ENCODE data around the gene BID.

BID gene

DNA sequence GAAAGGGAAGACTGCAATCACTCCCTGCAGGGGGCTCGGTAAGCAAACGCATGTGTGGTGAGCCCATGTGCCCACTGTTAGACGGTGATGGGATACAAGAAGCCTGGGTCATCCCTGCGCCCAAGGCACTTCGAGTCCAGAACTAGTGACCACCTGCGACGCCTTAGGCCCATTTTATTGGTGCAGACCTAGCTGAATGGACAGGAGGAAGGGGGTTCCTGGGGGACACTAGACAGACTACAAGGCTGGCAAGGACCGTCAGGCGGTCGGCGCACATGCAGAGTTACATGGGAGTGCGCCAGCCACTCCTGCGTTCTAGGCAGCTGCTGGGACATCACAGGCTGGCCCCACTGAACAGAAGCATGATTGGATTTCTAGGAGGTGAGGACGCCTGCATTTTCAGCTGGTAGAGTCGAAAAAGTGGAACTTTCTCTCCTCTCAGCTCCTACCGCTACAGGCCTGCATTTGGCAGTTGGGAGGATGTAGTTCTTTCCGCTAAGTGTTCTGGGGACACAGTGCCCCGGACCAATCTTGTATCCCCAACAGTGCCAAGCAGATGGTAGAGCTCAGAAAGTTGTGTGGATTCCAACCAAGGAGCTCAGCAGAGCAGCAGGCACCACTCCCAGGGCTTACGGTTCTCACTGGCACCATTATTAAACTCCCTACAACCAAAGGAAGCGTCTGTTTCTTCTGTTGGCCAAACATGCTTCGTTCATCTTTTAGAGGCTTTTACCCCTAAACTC is 35.7 kb downstream of the BID start:
- DNase-seq (ENCODE audit: low read depth): no peak

DNA sequence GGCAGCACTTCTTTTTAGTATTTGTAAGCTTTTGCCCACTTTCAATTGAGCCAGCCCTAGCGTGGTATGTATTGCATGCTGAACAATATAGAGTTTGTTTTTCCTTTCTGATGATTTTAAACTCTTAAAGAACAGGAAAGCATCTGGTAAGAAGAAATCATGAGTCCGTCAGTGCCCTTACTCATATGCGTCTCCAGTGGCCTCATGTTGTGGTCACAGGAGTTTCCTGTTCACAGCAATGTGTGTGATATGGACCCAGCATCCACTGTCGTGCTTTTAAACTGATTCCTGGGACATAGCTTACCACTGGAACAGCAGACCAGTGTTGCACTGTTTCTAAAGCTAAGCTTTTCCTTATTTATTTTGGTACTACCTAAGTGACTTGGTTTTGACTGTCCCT is 40.1 kb downstream of the BID start:
- DNase-seq (ENCODE audit: low read depth): no peak

DNA sequence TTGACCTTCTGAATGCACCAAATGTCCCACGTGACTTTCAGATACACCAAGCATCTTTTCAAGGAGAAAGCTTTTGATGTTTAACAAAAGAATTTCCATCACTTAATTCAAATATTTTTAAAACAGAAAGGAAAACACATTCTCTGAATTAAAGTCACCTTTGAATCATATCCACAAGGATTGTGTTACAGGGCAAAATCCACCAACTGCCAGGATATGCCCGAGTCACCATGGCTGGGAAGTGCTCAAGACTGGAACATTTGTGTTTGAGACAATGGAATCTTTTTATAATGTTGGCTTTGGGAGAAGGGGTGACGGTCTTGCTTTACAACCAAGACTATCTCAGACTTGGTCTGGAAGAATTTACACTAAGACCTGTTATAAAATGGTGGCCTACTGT is 40.8 kb downstream of the BID start:
- no peak for DNase-seq (ENCODE audit: low read depth)

DNA sequence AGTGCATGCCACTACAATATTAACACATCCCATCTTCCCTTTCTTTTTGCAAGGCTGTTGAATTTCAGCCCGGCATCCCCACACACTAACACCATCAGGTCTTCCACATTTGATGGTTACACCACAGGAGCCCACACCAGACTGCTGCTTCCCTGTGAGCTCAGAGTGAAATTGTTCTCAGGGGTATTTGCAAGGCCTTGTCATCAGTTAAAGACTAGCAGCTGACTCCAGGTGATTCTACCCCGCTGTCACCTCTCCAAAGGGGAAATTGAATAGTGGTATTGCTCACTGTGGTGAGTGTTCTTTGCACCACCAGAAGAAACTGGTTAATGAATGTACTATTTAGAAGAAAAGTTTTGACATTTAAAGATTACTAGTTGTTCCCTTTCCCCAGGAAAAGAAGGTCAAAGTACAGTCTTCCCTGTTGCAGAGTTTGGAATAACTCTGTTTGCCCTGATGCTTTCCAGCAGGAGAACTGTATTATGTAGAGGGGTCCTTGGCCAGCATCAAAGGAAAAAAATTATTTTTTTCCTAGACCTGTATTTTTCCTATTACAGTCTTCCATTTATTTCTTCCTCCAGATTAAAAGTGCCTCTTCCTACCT is 41.9 kb downstream of the BID start:
- no peak for DNase-seq (ENCODE audit: low read depth)

DNA sequence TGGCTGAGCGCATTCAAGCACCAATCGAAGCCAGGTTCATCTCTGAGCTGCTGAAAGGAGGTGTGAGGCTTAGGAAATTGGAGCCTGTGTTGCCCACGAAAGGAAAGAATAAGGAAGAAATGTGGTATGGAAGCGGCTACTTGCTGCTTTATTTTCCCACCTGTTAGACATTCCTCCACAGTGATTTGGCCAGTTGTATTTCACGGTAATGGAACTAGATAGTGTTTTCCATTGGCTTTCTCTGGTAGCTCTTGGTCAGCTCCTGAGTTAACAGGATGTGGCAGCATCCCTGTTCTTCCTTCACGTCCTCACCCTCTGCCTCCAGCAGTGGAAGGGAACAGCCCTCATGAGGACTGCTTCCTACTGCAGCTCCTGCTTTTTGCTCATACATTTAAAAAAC is 44.7 kb downstream of the BID start:
- DNase-seq (ENCODE audit: low read depth): no peak

DNA sequence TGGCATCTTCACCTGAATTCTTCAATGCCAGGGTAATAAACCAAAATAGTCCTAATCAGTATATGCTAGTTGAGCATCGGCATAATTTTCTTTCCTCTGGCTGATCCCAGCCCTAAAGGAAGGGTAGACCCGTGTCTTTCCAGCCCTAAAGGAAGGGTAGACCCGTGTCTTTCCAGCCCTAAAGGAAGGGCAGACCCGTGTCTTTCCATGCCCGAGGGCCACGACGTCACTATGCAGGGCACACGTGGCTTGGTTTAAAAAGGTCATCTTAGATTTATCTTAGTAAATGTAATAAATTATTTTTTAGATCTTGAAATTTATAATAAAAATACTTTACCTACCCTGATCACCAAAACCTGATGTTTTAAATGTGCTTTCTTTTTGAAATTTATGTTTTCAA is 45.5 kb downstream of the BID start:
- no peak for DNase-seq (ENCODE audit: low read depth)

DNA sequence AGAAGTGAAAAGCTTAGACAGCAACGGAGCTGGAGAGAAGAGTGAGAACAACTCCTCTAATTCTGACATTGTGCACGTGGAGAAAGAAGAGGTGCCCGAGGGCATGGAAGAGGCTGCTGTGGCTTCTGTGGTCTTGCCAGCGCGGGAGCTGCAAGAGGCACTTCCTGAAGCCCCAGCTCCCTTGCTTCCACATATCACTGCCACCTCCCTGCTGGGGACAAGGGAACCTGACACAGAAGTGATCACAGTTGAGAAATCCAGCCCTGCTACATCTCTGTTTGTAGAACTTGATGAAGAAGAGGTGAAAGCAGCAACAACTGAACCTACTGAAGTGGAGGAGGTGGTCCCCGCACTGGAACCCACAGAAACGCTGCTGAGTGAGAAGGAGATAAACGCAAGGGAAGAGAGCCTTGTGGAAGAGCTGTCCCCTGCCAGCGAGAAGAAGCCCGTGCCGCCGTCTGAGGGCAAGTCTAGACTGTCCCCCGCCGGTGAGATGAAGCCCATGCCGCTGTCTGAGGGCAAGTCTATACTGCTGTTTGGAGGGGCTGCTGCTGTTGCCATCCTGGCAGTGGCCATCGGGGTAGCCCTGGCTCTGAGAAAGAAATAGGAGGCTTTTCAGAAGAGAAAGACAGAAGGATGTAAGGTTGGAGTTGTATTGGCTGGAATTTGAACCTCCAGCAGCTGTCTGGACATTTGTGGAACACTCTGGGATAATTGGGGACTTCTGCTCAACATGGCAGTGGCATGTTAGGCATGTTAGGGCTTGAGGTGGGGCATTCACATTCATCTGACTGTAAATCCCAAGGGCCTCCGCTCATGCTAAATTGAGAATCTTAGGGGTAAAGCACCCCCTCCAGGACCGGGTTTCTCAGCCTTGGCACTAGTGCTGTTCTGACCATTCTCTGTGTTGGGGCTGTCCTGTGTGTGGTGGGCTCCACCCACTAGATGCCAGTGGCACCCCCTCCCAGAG is 47.1 kb downstream of the BID start:
- DNase-seq (ENCODE audit: low read depth): no peak

DNA sequence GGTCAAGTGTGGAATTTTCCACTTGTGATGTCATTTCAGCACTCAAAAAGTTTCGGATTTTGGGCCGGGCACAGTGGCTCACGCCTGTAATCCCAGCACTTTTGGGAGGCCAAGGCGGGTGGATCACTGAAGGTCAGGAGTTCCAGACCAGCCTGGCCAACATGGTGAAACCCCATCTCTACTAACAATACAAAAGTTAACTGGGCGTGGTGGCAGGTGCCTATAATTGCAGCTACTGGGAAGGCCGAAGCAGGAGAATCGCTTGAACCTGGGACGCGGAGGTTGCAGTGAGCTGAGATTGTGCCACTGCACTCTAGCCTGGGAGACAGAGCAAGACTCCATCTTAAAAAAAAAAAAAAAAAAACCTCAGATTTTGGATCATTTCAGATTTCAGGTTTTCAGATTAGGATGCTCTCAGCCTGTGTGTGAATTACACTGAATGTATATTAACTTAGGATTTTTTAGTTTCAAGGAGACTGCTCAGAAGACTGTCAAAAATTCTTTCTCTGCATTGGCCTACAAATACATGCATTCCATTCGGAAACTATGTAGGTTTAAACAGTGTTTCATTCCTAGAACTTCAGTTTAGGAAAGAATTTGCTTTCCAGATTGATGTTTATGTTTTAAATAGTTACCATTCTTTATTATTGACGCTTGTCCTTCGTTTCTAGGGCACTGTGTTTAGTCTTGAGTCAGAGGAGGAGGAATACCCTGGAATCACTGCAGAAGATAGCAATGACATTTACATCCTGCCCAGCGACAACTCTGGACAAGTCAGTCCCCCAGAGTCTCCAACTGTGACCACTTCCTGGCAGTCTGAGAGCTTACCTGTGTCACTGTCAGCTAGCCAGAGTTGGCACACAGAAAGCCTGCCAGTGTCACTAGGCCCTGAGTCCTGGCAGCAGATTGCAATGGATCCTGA is 48.0 kb downstream of the BID start:
- DNase-seq (ENCODE audit: low read depth): no peak

DNA sequence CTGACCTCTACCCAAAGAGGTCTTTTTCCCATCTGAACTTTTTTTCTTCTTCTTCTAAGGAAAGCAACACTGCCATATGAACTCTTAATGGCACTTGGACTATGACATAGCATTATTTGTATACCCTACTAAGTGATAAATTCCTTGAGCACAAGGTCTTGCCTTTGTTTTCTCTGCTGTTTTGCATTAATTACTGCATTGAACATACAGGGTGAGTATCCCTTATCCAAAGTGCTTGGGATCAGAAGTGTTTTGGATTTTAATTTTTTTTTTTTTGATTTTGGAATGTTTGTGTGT is 48.8 kb downstream of the BID start:
- DNase-seq (ENCODE audit: low read depth): no peak

DNA sequence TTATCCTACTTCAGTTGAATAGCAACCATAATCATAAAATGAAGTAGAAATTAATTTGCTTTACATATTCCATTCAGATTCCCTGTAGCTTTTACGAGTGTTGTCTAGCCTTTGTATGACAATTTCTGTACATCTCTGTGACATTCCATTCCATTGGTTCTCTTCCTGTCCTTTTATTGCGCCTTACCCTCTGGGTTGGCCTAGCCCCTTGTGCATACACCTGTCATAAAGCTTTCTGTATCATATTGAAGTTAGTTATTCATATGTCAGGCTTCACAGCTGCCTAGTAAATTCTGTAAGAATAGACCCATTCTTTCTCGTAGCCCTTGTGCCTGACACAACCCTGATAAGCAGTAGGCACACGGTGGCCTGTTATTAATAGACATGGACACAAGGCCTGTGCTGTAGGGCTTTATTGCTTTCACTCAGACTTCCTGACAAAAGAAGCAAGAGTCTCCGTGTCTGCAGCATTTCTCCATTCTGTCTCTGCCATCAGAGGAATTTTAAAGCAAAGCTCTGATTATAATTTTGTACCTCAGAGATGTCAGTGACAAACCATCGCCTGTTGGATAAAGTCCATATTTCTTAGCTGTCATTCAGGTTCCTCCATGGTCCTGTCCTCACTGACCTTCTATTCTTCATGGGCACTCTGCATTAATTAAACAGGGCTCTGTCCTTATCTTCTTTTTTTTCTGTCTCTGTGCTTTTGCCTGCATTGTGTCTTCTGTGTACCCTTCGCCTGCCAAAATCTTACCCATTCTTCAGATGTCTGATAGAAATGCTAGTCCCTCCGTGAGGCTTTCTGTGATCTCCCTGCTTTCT is 49.4 kb downstream of the BID start:
- no peak for DNase-seq (ENCODE audit: low read depth)

DNA sequence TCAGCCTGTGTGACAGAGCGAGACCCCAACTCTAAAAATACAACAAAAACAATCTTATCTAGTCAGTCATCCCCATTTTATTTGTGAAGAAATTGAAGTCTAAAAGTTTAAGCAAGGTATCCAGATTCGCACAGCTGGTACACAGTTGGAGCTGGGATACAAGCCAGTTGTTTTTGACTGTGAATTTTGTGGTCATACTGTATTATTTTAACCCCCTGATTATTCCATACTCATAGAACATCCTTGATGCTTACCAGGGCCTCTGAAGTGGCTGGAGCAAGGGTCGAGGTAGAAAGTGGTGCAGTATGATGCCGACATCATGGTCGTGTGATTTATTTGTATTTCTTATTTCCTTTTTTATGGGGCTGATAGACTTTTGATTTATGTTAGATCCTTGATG is 50.0 kb downstream of the BID start:
- DNase-seq (ENCODE audit: low read depth): no peak

DNA sequence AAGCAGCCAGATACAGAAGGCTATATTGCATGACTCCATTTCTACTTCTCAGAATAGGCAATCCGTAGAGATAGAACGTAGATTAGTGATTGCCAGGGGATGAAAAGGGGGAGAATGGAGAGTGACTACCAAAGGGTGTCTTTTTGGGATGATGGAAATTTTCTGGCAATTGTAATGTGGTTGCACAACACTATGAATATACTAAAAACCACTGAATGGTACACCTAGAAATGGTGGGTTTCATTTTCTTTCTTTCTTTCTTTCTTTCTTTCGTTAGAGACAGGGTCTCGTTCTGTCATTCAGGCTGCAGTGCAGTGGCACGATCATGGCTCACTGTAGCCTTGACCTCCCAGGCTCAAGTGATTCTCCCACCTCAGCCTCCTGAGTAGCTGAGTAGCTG is 54.4 kb downstream of the BID start:
- DNase-seq (ENCODE audit: low read depth): no peak

DNA sequence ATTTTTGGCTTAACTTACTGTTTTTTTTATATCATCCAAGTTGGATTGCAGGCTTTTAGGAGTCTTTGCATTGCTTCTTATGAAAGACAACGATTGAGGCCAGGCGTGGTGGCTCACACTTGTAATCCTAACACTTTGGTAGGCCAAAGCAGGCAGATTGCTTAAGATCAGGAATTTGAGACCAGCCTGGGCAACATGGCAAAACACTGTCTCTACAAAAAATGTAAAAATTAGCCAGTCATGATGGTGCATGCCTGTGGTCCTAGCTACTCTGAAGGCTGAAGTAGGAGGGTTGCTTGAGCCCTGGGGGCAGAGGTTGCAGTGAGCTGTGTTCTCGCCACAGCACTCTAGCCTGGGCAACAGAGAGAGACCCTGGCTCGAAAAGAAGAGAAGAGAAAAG is 56.6 kb downstream of the BID start:
- no peak for DNase-seq (ENCODE audit: low read depth)

DNA sequence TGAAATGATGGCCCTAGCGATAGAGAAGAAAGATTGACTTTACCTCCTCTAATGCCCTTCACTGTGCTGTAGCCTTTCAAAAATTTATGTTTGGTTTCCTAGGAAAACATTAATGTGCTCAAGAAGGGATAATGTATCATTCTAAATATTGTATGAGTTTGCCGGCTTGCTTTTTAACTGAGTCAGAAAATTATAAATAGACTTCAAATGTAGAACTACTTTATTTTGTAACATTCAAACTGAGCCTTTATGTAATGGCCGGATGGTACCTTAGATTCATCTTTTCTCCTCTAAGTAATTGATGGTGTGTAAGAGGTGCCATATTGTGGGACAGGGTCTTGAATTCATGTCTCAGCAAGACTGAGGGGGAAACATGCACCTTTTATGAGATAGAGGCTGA is 57.7 kb downstream of the BID start:
- DNase-seq (ENCODE audit: low read depth): no peak

DNA sequence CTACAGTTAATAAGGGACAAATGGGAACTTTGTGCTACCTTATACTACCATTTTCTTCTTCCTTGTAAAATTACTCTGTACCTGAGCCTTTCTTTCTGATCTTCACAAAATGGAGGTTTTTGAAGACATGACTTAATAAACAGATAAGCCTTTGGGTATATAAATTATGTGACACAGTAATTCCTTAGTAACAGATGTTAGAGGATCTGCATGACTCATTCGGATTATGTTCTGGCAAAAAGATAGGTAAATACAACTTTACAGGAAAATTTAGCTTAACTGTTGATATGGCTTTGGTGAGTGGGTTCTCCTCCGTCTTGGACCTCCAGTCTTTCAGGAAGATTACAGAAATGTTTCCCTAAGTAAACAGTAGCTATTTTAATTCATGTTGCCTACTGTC is 61.8 kb downstream of the BID start:
- no peak for DNase-seq (ENCODE audit: low read depth)

DNA sequence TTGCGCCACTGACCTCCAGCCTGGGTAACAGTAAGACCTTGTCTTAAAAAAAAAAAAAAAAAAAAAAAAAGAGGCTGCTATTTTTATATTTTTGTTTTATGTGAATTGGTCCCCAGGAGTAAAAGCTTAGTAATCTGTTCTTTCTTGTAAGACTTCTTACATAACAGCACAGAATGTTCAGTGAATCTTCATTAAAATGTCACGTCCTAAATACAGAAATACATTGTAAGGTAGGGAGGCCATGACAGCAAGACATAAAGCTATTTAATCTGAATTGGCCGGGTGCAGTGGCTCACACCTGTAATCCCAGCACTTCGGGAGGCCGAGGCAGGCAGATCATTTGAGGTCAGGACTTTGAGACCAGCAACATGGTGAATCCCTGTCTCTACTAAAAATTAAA is 64.2 kb downstream of the BID start:
- no peak for DNase-seq (ENCODE audit: low read depth)

DNA sequence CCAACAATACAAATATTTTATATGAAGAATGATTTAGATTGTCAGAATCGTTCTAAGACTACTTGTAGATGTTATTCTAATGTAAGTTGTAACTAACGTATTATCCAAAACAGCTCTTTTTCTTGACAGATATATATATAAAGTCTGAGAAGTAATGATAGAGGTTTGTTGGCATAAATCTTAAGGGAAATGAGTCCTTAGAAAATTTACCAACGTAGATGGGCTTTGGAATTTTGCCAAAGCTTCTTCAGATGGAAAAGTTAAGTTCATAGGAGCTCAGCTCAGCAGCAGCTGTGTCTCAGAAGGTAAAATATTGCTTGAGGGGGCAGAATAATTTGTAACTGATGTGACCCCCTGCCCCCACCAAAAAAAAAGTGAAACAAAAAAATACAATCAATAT is 66.7 kb downstream of the BID start:
- DNase-seq (ENCODE audit: low read depth): no peak

DNA sequence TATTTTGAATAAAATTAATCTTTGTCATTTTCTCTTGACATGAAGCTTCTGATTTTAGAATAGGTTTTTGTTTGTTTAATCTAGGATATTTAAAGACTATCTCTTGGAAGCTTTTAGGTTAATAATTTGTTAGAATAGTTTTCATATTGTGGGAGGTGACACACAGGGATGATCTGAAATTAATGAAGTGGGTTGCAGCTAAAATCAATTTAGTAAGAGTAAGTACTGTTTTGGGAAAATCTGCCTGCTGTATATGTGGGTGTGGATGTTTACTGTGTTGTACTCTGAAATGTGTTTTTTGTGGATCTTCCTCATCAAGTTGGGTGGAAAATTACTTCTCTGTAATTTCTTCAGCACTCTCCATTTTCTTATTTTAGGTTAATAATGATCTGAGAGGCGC is 67.3 kb downstream of the BID start:
- DNase-seq (ENCODE audit: low read depth): no peak

DNA sequence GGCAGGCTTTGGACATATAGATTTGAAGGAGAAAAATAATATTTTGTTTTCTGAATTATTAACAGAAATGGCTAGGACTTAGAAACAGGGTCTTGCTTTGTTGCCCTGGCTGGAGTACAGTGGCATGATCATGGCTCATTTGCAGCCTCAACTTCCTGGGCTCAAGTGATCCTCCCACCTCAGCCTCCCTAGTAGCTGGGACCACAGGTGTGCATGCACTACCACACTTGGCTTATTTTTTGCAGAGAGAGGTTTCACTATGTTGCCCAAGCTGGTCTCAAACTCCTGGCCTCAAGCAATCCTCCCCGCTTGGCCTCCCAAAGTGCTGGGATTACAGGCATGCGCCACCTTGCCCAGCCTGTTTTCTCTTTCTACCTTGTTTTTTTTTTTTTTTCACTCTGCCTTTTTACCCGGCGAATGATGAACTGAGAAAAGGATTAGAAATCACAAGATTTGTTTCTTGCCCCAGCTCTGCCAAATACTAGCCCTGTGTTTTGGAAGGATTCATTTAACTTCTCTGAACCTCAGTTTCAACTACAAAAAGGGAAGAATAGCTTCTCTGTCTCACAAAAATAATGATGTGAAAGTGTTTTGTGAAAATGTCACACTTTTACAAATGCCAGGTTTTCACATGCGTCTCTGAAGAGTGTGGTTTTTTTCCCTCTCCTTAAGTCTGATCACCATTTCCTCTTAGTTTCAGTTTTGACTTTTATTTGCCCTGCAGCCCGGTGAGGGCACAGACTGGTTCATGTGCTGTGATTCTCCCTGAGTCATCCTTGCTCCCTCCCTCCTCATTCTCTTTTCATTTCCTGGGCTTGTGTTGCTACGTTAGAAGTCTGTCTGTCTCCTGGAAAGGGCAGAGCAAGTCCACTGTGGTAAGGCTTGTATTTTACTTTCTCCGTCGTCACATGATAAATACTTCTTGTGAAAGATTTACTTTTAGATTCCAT is 68.0 kb downstream of the BID start:
- no peak for DNase-seq (ENCODE audit: low read depth)

DNA sequence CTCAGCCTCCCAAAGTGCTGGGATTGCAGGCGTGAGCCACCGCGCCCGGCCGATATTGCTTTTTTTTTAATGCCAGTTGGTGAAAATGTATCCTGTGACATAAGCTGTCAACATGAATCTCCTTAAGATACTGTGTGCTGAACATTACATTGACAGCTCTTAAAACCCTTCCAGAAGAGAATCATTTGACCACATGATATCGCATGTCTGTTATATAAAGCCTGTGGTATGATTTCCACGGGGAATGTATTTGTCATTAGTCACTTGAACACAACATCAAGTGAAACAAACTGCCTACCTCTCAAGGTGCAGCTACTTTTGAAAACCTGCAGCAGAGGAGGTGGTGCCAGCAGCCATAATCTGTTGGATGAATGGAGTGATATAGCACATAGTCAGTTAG is 68.7 kb downstream of the BID start:
- no peak for DNase-seq (ENCODE audit: low read depth)
